A204.1 (cell line): Measurements from ENCODE around the gene TMEM164.

Source experiments
- FAIRE-seq: peaks from 2 replicates; lab custom pipeline; 2012; peaks lifted over from hg19 to GRCh38; lab: Jason Lieb, UNC

Gene TMEM164

DNA sequence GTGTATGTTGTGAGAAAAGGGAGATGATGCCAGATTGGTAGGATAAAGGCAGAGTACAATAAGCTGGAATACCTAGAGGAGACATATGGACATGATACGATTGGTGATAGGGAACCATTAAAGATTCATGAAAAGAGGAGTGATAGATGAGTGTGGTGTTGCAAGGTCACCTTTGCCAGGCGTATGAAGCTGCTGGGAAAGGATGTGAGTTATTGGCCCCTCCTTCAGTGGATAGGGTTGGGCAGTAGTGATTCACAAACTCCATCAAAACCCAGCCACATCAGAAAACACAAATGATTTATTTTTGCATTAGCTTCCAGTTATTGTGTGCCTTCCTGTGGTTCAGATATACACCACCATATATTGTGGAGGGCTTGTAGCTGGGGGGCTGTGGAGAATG, 34.3 kb downstream of the TMEM164 start:
- FAIRE-seq: no peak

DNA sequence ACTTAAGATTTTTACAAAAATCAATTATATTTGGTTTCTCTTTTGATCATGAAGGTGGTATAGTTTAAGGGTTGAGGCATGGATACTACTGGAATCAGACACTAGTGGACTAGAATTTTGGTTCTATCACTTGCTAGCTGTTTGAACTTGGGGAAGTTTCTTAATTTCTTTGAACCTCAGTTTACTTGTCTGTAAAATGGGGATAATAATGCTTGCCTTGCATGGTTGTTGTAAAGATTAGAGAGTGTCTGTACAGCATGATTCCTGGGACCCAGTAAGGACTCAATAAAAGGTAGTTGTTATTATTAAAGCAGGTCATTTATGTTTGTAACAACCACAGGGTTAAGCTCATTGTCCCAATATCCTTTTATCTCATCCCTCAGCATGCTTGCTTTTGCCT, 36.0 kb downstream of the TMEM164 start:
- FAIRE-seq: no peak

DNA sequence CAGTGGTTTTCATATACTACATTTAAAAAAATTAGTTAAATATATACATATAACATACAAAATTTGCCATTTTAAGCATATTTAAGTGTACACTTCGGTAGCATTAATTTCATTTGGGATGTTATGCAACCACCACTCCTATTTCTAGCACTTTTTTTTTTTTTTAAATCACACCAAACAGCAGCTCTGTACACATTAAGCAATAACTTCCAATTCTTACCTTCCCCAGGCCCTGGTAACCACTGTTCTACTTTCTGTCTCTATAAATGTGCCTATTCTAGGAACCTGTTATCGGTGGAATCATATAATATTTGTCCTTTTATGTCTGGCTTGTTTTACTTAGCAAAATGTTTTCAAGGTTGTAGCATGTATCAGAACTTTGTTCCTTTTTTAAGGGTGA, 39.1 kb downstream of the TMEM164 start:
- FAIRE-seq: no peak

- FAIRE-seq: no peak
Observed at GRCh38 chrX:110042496-110042895, 39.6 kb downstream of the TMEM164 start.

GRCh38 chrX:110043506-110043905, 40.6 kb downstream of the TMEM164 start:
- FAIRE-seq: no peak

- no peak for FAIRE-seq
Observed at GRCh38 chrX:110044346-110045249, 41.7 kb downstream of the TMEM164 start.

DNA sequence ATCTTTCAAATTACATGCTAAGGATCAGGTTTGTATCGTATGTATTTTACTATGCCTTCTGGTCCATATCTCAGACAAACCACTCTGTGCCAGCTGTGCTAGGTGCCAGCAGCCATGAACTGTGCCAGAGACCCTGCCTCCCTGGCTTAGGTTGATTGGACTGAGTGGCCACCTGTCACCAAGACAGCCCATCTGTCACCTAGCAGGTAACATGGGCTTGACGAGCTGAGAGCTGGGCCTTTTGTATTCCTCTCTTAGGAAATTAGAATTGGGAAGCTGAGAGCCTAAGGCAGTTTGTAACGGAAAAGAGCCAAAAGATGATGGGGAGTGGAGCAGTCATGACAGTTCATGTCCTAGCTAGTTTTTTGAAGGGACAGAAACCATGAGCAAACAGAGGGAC, 42.5 kb downstream of the TMEM164 start:
- no peak for FAIRE-seq

- FAIRE-seq: no peak
Observed at GRCh38 chrX:110046001-110046400, 43.1 kb downstream of the TMEM164 start.

DNA sequence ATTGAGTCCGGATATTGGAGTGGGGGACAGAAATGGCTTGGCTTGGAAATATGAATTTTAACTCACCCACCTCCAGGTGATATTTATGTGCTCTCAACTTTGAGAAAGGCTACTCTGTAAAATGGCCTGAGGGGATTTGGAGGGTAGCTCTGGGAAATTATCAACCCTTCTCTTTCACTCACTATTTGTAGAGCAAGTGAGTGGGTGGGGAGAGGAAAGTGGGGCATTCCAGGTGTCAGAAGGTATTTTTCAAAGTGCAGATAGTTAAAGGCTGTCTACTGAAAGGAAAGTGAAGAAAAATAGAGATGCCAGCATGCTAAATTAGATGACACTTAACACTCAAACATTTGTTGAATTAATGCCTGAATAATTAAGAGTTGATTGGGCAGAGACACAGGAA, 44.1 kb downstream of the TMEM164 start:
- FAIRE-seq: no peak

- FAIRE-seq: no peak
Observed at GRCh38 chrX:110049096-110049495, 46.2 kb downstream of the TMEM164 start.

DNA sequence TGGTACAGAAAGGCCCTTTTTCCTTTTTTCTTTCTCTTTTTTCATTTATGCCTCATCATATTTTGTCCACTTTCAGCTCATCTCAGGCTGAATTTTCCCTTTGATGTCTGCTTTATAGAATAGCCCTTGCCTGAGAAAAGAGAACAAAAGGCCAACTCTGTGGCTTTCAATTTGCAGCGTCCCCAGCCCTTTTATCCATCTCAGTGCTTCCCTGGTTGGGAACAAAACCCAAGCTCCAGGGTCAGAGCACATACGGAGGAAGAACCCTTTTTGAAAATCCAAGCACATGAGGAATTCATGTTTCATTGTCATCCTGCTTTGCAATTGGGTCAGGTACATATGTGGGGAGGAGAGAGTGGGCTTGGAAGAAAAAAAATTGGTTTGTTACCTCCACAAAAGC, 47.5 kb downstream of the TMEM164 start:
- no peak for FAIRE-seq

- no peak for FAIRE-seq
Observed at GRCh38 chrX:110050901-110051300, 48.0 kb downstream of the TMEM164 start.

DNA sequence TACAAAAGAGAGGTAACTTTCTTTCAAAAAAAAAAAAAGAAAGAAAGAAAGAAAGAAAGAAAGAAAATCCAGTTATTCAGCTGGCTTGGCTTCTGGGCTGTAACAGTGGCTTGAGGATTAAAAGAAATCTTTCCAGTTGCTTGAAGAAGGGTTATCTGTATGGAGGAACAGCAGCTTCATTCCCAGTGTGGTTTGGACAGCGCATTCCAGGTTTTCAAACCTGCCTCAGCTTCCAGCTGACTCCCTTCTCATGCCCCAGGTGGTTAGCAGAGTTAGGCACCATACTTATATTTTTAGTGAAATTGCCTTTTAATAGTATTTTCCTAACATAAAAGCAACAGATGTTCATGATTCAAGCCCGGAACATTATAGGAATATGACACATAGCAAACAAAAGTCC, 48.6 kb downstream of the TMEM164 start:
- FAIRE-seq: no peak

- no peak for FAIRE-seq
Observed at GRCh38 chrX:110052303-110052702, 49.4 kb downstream of the TMEM164 start.

- FAIRE-seq: no peak
Observed at GRCh38 chrX:110053453-110053852, 50.5 kb downstream of the TMEM164 start.

DNA sequence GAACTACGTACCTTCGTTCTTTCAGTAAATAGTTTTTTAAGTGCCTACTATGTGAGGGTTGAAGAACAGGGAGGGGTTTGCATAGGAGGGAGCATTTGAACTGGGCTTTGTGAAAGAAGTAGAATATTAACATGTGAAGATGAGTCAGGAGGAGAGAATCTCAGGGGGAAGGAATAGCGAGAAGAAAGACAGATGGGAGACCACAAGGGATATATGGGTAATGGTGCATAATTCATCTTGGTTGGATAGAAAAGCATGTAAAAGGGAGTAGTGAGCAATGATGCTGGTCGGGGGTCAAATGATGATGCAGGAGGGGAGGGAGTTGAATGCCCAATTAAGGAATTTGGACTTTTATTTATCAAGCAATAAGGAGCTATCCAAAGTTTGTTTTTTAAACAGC, 52.7 kb downstream of the TMEM164 start:
- FAIRE-seq: no peak

DNA sequence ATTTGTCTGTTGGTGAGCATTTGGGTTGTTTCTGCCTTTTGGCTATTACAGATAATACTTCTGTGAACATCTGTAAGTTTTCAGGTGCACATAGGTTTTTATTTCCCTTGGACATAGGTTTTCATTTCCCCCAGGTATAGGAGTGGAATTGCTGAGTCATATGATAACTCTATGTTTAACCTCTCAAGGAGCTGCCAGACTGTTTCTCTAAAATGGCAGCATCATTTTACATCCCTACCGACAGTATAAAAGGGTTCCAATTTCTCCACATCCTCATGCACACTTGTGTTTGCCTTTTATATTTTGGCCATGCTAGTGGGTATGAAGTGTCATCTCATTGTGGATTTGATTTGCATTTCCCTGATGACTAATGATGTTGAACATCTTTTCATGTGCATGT, 53.5 kb downstream of the TMEM164 start:
- FAIRE-seq: no peak

GRCh38 chrX:110059410-110059809, 56.5 kb downstream of the TMEM164 start:
- no peak for FAIRE-seq

DNA sequence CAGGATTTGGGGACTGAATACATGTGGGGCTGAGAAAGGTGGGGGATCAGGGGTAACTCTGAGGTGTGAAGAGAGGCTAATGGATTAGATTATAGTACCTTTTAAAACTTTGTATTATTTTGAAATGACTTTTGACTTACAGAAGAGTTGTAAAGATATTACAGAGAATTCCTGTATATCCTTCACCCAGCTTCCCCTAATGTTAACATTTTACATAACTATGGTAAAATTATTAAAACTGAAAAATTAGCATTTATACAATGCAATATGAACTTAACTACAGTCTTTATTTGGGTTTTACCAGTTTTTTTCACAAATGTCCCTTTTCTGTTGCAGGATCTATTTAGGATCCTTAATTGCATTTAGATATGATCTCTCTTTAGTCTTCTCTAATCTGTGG, 57.4 kb downstream of the TMEM164 start:
- no peak for FAIRE-seq

DNA sequence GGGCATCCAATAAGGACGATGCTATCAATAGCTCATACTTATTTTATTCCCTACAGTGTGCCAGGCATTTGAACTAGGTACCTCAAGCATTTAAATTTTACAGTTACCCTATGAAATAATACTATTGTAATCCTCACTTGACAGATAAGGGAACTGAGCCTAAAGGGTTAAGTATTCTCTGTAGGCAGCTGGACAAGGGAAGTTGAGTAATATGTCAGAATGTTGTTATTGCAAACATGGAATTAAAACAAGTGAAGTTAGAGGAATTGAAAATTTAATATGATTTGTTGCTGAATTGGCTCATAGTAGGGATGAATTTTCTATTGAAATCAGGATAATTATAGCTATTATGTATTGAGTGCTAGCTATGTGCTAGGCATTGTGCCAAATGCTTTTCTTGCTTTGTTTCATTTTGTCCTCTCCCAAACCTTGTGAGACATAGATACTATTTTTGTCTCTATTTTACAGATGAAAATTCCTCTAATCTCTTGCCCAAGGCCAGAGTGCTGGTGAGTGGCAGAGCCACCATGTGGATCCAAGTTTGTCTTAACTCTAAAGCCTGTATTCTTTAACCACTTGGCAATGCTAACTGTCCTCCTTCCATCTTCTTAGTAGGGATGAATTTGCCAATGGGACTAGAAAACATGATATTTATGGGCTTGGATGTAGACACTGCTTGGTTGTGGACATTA, 58.1 kb downstream of the TMEM164 start:
- FAIRE-seq: no peak

DNA sequence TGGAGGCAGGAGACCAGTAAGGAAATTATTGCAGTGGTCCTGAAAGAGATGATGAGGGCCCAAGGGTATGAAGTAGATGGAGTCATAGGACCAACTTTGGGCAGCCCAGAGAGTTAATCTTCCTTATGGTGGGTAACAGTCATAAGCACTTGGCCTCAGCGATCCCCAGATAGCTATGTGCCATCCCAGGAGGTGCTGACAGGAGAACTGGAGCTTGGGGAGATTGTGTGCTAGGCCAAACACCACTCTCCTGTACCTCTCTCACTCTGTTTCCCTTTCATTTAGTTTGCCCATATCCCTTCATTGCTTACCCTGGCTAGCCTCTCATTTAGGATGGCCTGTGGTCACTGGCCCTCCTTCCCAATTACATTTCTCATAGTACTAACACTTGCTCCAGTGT, 60.0 kb downstream of the TMEM164 start:
- FAIRE-seq: no peak

DNA sequence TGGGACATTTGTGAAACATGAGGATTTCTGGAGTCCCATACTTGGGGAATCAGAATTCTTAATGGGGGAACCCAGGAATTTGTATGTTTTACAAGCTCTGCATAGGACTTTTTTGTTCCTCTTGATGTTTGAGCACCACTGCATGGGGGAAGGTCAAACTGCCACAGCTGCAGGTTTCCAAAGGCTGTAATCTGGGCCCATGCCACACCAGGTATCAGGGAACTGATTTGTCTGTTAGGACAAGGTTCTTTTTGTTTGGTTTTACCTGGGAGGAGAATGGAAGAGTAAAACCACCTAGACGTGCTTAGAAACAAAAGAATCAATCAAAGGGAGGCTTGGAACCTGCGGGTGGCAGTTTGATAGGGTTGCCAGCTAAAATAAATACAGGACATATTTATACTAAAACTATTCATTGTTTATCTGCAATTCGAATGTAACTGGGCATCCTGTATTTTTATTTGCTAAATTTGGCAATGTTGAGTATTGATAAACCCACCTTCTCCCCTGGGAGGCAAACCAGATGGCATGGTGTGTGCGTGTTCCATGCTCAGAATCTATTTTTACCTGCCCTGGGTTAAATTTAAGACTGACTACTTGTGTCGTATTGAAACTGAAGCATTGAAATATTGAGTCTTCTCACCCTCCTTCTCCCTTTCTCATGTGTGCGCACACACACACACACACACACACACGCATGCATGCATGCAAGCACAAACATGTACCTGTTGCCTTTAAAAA, 63.7 kb downstream of the TMEM164 start:
- no peak for FAIRE-seq

- FAIRE-seq: no peak
Observed at GRCh38 chrX:110070970-110071369, 68.1 kb downstream of the TMEM164 start.
